Measurements from ENCODE around the gene TBX2. TPM values are rescaled to one million over a fixed set of nuclear protein-coding genes. Genes with fewer than 3 reads are reported as not detected.

Gene TBX2
- total and polyA plus RNA-seq, 9 of the 15 experiments (the other 6 are each of a cell fraction or from before 2014, with no cell fraction given) = 0.18 TPM; not detected in 8

GRCh38 chr17:61381537-61381936, 18.1 kb upstream of the TBX2 start:
- no peak for FAIRE-seq

More at GRCh38 chr17:61381537-61381936, 18.1 kb upstream of the TBX2 start:
- Histone ChIP-seq H3K4me2 (ENCODE audit: insufficient read depth, low read length) (no peak overlapping the region), H4K20me1 (replicated peaks; ENCODE audit: control insufficient read depth, insufficient read depth, low read length) (peaks cover 6% of the 10 kb centered on the region; the same call in 1 of the 2 replicates), H3K4me3 (no peak overlapping the region), H3K27ac (ENCODE audit: extremely low read depth, low read depth, low read length) (no peak overlapping the region), H3K9ac (ENCODE audit: insufficient read depth in 1 of 2, low read depth in 2 of 2, low read length in 2 of 2) (no peak overlapping the region), H3K36me3 (ENCODE audit: control insufficient read depth, insufficient read depth, low read length) (no peaks in the 10 kb centered on the region), H2AFZ (ENCODE audit: low read depth, low read length) (no peak overlapping the region), H3K4me1 (replicated peaks in 1 of 2; ENCODE audit: control insufficient read depth in 2 of 2, insufficient read depth in 2 of 2, low read length in 2 of 2) (no peaks in the 10 kb centered on the region), H3K79me2 (ENCODE audit: control insufficient read depth, insufficient read depth, low read length) (no peaks in the 10 kb centered on the region), H3K9me1 (ENCODE audit: control insufficient read depth, insufficient read depth, low read length) (peaks cover 3% of the 10 kb centered on the region), H3K27me3 (ENCODE audit: control insufficient read depth in 2 of 2, insufficient read depth in 2 of 2, low read length in 2 of 2) (peaks cover 17 to 79% of the 10 kb centered on the region in 2 experiments; a peak in 4 of 5 replicates), H3K9me3 (replicated peaks; ENCODE audit: control insufficient read depth, insufficient read depth, low read depth, low read length) (no peaks in the 10 kb centered on the region)
- intact Hi-C loops (cut with micrococcal nuclease) (no loop called here), in situ Hi-C loops (cut with MboI) (no loop called here)
- WGBS (ENCODE audit: insufficient coverage, low coverage, missing lambda C conversion rate) = 1% methylated on average over 5 of the region's 5 CpGs
- POLR2A ChIA-PET = no interaction called here
- DNase-seq (ENCODE audit: extremely low read depth in 1 of 4, low spot score in 3 of 4) = no peak
- CTCF ChIA-PET (ENCODE audit: low intra/inter-chr PET ratio) = no interaction called here
- BruUV-seq (replicated peaks) = no TSS peak
- ATAC-seq = no peak
- TF ChIP-seq CAMTA2 (CRISPR knock-in tag; conservative IDR thresholded peaks at IDR 0.05) = no peak
- TF ChIP-seq, protein P1, sequence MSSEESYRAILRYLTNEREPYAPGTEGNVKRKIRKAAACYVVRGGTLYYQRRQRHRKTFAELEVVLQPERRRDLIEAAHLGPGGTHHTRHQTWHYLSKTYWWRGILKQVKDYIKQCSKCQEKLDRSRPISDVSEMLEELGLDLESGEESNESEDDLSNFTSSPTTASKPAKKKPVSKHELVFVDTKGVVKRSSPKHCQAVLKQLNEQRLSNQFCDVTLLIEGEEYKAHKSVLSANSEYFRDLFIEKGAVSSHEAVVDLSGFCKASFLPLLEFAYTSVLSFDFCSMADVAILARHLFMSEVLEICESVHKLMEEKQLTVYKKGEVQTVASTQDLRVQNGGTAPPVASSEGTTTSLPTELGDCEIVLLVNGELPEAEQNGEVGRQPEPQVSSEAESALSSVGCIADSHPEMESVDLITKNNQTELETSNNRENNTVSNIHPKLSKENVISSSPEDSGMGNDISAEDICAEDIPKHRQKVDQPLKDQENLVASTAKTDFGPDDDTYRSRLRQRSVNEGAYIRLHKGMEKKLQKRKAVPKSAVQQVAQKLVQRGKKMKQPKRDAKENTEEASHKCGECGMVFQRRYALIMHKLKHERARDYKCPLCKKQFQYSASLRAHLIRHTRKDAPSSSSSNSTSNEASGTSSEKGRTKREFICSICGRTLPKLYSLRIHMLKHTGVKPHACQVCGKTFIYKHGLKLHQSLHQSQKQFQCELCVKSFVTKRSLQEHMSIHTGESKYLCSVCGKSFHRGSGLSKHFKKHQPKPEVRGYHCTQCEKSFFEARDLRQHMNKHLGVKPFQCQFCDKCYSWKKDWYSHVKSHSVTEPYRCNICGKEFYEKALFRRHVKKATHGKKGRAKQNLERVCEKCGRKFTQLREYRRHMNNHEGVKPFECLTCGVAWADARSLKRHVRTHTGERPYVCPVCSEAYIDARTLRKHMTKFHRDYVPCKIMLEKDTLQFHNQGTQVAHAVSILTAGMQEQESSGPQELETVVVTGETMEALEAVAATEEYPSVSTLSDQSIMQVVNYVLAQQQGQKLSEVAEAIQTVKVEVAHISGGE (CRISPR knock-in tag; IDR thresholded peaks at IDR 0.05) = peak in 1 of 3 experiments; percentile 10; a peak in 2 of 6 replicates
